ENCODE measurements around the gene ARID5B. TPM values are rescaled to one million over a fixed set of nuclear protein-coding genes. Genes with fewer than 3 reads are reported as not detected.

ARID5B gene
- total and polyA plus RNA-seq, 2 donors (not counting 1 experiment from before 2014, with no cell fraction given): 118 to 145 TPM

DNA sequence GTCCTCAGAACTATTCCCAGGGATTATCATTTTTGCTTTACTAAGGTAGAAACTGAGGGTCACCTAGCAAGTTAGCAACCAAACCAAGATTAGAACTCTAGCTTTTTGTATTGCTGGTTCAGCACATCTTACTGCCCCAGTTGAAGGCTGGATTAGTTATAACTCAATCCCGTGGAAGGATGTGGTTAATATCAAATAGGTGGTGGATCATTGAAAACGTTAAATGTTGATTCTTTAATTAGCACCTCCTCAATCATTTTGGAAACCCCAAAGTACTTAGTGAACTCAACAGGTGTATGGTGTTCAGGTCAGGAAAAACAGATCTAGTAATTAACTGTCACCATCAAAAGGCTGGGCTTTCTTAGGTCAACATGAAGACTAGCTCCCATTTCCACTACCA lies 152.4 kb downstream of the ARID5B start:
- Histone ChIP-seq H3K27ac (ENCODE audit: insufficient read depth, low read length) (no peak overlapping the region), H2AFZ (ENCODE audit: low read length) (no peak overlapping the region), H3K27me3 (ENCODE audit: control insufficient read depth, insufficient read depth, low read length) (no peaks in the 10 kb centered on the region), H4K20me1 (ENCODE audit: control insufficient read depth, extremely low read depth, insufficient read depth, low read length) (no peaks in the 10 kb centered on the region), H3K4me1 (ENCODE audit: control insufficient read depth, extremely low read depth, insufficient read depth, low read length) (peaks cover 23% of the 10 kb centered on the region), H3K4me3 (replicated peaks in 1 of 4; ENCODE audit: control extremely low read depth in 1 of 4, insufficient read depth in 1 of 4, low read depth in 3 of 4, low read length in 4 of 4) (peak overlapping the region; percentile 43 to 99 (median 78)), H3K9me3 (ENCODE audit: control insufficient read depth, insufficient read depth, low read depth, low read length) (no peaks in the 10 kb centered on the region), H3K79me2 (ENCODE audit: control insufficient read depth, insufficient read depth, low read length) (peaks cover 99% of the 10 kb centered on the region), H3K9ac (ENCODE audit: insufficient read depth, low read length) (no peak overlapping the region), H3K4me2 (ENCODE audit: extremely low read depth, insufficient read depth, low read length) (peak overlapping the region; percentile 80), H3K36me3 (ENCODE audit: control insufficient read depth, insufficient read depth, low read length) (peaks cover 25% of the 10 kb centered on the region)
- TF ChIP-seq EZH2 (IDR thresholded peaks at IDR 0.05; ENCODE audit: low read length, missing control alignments) (no peak), CTCF (conservative IDR thresholded peaks at IDR 0.05 in 1 of 2, IDR thresholded peaks at IDR 0.05 in 1 of 2; ENCODE audit: low read depth in 1 of 2, low read length in 2 of 2) (no peak)
- no peak for DNase-seq (ENCODE audit: low read depth in 2 of 2)

- peaks cover 27% of the 10 kb centered on the region for H3K36me3 ChIP-seq (ENCODE audit: control insufficient read depth, insufficient read depth, low read length)
- peak overlapping the region; percentile 43 to 99 (median 78) for H3K4me3 ChIP-seq (replicated peaks in 1 of 4; ENCODE audit: control extremely low read depth in 1 of 4, insufficient read depth in 1 of 4, low read depth in 3 of 4, low read length in 4 of 4)
- no peaks in the 10 kb centered on the region for H3K9me3 ChIP-seq (ENCODE audit: control insufficient read depth, insufficient read depth, low read depth, low read length)
- no peak overlapping the region for H3K9ac ChIP-seq (ENCODE audit: insufficient read depth, low read length)
- H3K27me3 ChIP-seq (ENCODE audit: control insufficient read depth, insufficient read depth, low read length): no peaks in the 10 kb centered on the region
- no peak overlapping the region for H2AFZ ChIP-seq (ENCODE audit: low read length)
- peaks cover 26% of the 10 kb centered on the region for H3K4me1 ChIP-seq (ENCODE audit: control insufficient read depth, extremely low read depth, insufficient read depth, low read length)
- no peak for DNase-seq (ENCODE audit: low read depth in 2 of 2)
- peaks cover 100% of the 10 kb centered on the region for H3K79me2 ChIP-seq (ENCODE audit: control insufficient read depth, insufficient read depth, low read length)
- no peak overlapping the region for H3K27ac ChIP-seq (ENCODE audit: insufficient read depth, low read length)
- no peaks in the 10 kb centered on the region for H4K20me1 ChIP-seq (ENCODE audit: control insufficient read depth, extremely low read depth, insufficient read depth, low read length)
- TF ChIP-seq EZH2 (IDR thresholded peaks at IDR 0.05; ENCODE audit: low read length, missing control alignments) (no peak), CTCF (conservative IDR thresholded peaks at IDR 0.05 in 1 of 2, IDR thresholded peaks at IDR 0.05 in 1 of 2; ENCODE audit: low read depth in 1 of 2, low read length in 2 of 2) (no peak)
- peak overlapping the region; percentile 80 for H3K4me2 ChIP-seq (ENCODE audit: extremely low read depth, insufficient read depth, low read length)
These were observed 152.9 kb downstream of the ARID5B start for GRCh38 chr10:62054408-62054807.

DNA sequence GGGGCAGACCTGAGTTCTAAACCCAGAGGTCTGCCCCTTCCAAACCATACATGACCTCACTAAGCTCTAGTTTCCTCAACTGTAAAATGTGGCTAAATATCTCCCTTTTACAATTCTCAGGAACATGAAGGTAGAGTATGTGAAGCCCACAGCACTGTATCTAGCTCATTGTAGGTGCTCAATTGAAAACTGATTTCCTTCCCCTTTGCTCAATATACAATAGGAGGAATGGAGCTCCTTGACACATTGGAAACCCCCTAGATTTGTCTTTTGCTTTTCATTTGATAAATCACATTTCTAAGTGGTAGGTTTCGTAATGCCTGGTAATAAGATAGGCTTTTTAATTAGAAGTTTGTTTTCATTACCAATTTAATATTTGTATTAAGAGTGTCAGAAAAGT lies 153.3 kb downstream of the ARID5B start:
- H4K20me1 ChIP-seq (ENCODE audit: control insufficient read depth, extremely low read depth, insufficient read depth, low read length): no peaks in the 10 kb centered on the region

More for the DNA sequence above, 153.3 kb downstream of the ARID5B start:
- DNase-seq (ENCODE audit: low read depth in 2 of 2): no peak
- H3K36me3 ChIP-seq (ENCODE audit: control insufficient read depth, insufficient read depth, low read length): peaks cover 28% of the 10 kb centered on the region
- no peak overlapping the region for H2AFZ ChIP-seq (ENCODE audit: low read length)
- H3K9ac ChIP-seq (ENCODE audit: insufficient read depth, low read length): no peak overlapping the region
- H3K27me3 ChIP-seq (ENCODE audit: control insufficient read depth, insufficient read depth, low read length): no peaks in the 10 kb centered on the region
- peaks cover 100% of the 10 kb centered on the region for H3K79me2 ChIP-seq (ENCODE audit: control insufficient read depth, insufficient read depth, low read length)
- H3K4me1 ChIP-seq (ENCODE audit: control insufficient read depth, extremely low read depth, insufficient read depth, low read length): peaks cover 28% of the 10 kb centered on the region
- no peaks in the 10 kb centered on the region for H3K9me3 ChIP-seq (ENCODE audit: control insufficient read depth, insufficient read depth, low read depth, low read length)
- no peak overlapping the region for H3K27ac ChIP-seq (ENCODE audit: insufficient read depth, low read length)
- TF ChIP-seq EZH2 (IDR thresholded peaks at IDR 0.05; ENCODE audit: low read length, missing control alignments) (no peak), CTCF (conservative IDR thresholded peaks at IDR 0.05 in 1 of 2, IDR thresholded peaks at IDR 0.05 in 1 of 2; ENCODE audit: low read depth in 1 of 2, low read length in 2 of 2) (no peak)
- H3K4me2 ChIP-seq (ENCODE audit: extremely low read depth, insufficient read depth, low read length): peak overlapping the region; percentile 80
- H3K4me3 ChIP-seq (replicated peaks in 1 of 4; ENCODE audit: control extremely low read depth in 1 of 4, insufficient read depth in 1 of 4, low read depth in 3 of 4, low read length in 4 of 4): peak overlapping the region; percentile 43 to 99 (median 78)

All from fibroblast of lung (primary cell).